GM19467 (cell line): ENCODE results near the gene MDP1.
"Not testable (repeated sequence)": the region's sequence is repeated elsewhere in the genome, so short reads cannot be mapped to it uniquely, and the experiment has no call there.

Source experiments
- ATAC-seq: cut with Tn5 transposase; IDR thresholded peaks from one replicate; pipeline ENCODE4 v1.9.1; 2021; ENCODE audit warnings: mild to moderate bottlenecking, moderate library complexity; ENCODE audit not compliant: unreplicated experiment

Gene MDP1

GRCh38 chr14:24251880-24252288 lies 36.0 kb upstream of the MDP1 start:
- no peak for ATAC-seq

- no peak for ATAC-seq
Measured at GRCh38 chr14:24250354-24250753, 34.5 kb upstream of the MDP1 start.

GRCh38 chr14:24249230-24250021 lies 33.6 kb upstream of the MDP1 start:
- no peak for ATAC-seq

GRCh38 chr14:24247422-24247821 lies 31.6 kb upstream of the MDP1 start:
- no peak for ATAC-seq

- ATAC-seq, result no peak
Measured at GRCh38 chr14:24246765-24247212, 30.9 kb upstream of the MDP1 start.

- not testable (repeated sequence) for ATAC-seq
Measured at GRCh38 chr14:24245350-24245749, 29.5 kb upstream of the MDP1 start.

GRCh38 chr14:24243336-24243836 lies 27.5 kb upstream of the MDP1 start:
- no peak for ATAC-seq

- peak; percentile 71 for ATAC-seq
Measured at GRCh38 chr14:24241829-24242443, 26.1 kb upstream of the MDP1 start.

- ATAC-seq, result no peak
Measured at GRCh38 chr14:24240110-24240918, 24.4 kb upstream of the MDP1 start.

GRCh38 chr14:24238527-24239037 lies 22.7 kb upstream of the MDP1 start:
- ATAC-seq, result no peak

- no peak for ATAC-seq
Measured at GRCh38 chr14:24238123-24238522, 22.3 kb upstream of the MDP1 start.

GRCh38 chr14:24237463-24237955 lies 21.6 kb upstream of the MDP1 start:
- ATAC-seq, result no peak

GRCh38 chr14:24236689-24237462 lies 21.0 kb upstream of the MDP1 start:
- ATAC-seq, result no peak

GRCh38 chr14:24235804-24236688 lies 20.2 kb upstream of the MDP1 start:
- no peak for ATAC-seq

GRCh38 chr14:24234095-24235005 lies 18.5 kb upstream of the MDP1 start:
- ATAC-seq, result no peak

- ATAC-seq, result no peak
Measured at GRCh38 chr14:24233538-24233866, 17.6 kb upstream of the MDP1 start.

- ATAC-seq, result peak; percentile 38
Measured at GRCh38 chr14:24232645-24233537, 17.0 kb upstream of the MDP1 start, which contains the start of gene GMPR2. GMPR2 (plus strand) TSS chr14:24232929; CDS start chr14:24233254, 325 bp downstream.
